GM12874 (cell line): ENCODE measurements around the gene ELP5.

Experiments
- CTCF ChIP-seq: IDR thresholded peaks from 2 replicates; pipeline ENCODE4 v1.5.1; 2011; ENCODE audit warnings: low read depth, mild to moderate bottlenecking, control low read depth, low read length, moderate library complexity; ENCODE audit not compliant: insufficient read depth

The ELP5 gene

DNA sequence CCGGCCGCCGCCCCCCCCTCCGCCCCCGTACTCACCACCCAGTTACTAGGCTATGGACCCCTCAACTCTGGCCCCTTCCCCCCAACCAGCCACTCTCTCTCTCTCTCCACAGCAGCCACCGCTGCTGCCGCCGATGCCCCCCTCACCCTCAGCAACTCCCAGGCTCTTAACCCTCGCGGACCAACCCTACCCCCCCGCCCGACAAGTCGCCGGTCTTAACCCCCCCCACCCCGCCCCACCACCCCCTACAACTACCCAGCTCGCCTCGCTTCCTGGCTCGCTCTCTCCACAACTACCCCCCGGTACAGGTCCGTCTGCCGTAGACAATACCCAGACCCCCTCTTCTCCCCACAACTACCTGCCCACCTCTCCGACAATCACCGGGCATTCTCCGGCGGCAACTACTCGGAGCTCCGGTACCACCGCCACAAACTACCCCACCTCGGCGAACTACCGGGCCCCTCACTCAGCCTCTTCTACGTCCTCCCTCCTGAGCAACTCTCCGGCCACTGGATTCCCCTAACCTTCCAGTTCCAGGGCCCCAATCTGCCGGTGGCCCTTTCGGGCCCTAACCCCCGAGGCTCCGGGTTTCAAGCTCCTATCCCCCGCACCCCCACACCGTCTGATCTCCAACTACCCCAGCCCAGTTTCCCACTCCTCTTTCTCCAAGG, 13.5 kb upstream of the ELP5 start:
- no peak for TF ChIP-seq CTCF

DNA sequence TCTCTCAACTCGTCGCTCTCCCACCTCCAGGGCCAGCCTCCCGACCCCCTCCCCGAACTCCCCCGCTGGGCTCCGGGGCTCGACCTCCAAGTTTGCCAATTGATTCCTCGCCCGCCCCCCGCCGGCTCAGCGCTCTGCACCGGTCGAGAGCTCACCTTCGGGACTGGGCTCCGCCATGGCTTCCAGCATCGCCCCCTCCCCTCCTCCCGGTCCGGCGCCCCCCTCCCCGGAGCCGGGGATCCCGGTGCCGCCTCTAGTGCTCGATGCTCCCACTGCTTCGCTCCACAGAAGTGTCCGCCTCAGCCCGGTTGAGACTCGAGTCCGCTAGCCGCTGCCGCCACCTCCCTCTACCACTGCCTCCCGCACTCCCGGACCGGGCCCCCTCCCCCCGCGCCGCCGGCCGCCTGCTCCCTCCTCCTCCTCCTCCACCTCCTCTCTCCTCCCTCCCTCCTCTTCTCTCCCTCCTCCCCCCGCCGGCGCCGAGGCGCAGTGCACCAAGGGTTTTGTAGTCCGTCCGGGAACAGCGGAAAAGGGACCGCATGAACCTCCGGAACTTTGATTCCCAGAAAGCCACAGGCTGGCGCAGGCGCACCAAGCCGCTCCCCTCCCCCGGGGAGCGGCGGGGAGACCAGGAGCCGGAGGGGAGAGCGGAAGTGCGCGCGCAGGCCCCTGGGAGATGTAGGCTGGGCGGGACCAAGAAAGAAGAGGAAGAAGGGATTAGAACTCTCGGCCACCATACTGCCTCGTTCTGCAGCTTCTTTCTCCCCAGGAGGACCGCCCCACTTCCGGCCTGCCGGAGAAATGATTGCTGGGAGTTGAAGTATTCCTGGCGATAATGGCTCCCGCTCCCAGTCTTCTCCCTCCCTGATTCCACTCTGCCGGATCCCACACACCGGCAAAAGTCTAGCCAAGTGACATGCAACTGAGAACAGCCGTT, 12.7 kb upstream of the ELP5 start, which contains the start of gene PHF23:
Gene PHF23 (minus strand): TSS at position 367 of the 937 bp plus-strand sequence. CDS start 178 bp downstream, at position 189.
- no peak for TF ChIP-seq CTCF

- no peak for TF ChIP-seq CTCF
These were observed 11.6 kb upstream of the ELP5 start for GRCh38 chr17:7240375-7240774.

GRCh38 chr17:7241090-7241733, 10.8 kb upstream of the ELP5 start:
- no peak for TF ChIP-seq CTCF

GRCh38 chr17:7241783-7242716, 10.0 kb upstream of the ELP5 start, which contains the start of gene GABARAP:
TSS of gene GABARAP (minus strand) at chr17:7242449. CDS start at chr17:7242330, 119 bp downstream.
- no peak for TF ChIP-seq CTCF

GRCh38 chr17:7242717-7243452, 9.1 kb upstream of the ELP5 start:
- TF ChIP-seq CTCF, result no peak
